NCI-H1092 (cell line): ENCODE results near the gene CNTN5.

Experiments used
- DNase-seq: peaks from one replicate; lab custom pipeline; 2025; lab: John Stamatoyannopoulos, UW

The CNTN5 gene

GRCh38 chr11:99170591-99170990 lies 149.8 kb downstream of the CNTN5 start:
- DNase-seq: no peak

- DNase-seq: no peak
These were observed 150.6 kb downstream of the CNTN5 start for GRCh38 chr11:99171330-99171729.

- DNase-seq: no peak
These were observed 155.7 kb downstream of the CNTN5 start for GRCh38 chr11:99176430-99176829.

GRCh38 chr11:99177446-99177845 lies 156.7 kb downstream of the CNTN5 start:
- DNase-seq: no peak

GRCh38 chr11:99184146-99184545 lies 163.4 kb downstream of the CNTN5 start:
- no peak for DNase-seq

GRCh38 chr11:99188221-99188620 lies 167.5 kb downstream of the CNTN5 start:
- DNase-seq: no peak

- DNase-seq: no peak
These were observed 172.0 kb downstream of the CNTN5 start for GRCh38 chr11:99192716-99193115.

GRCh38 chr11:99197477-99197876 lies 176.7 kb downstream of the CNTN5 start:
- DNase-seq: no peak

GRCh38 chr11:99198215-99198614 lies 177.5 kb downstream of the CNTN5 start:
- no peak for DNase-seq

GRCh38 chr11:99199341-99199740 lies 178.6 kb downstream of the CNTN5 start:
- no peak for DNase-seq

GRCh38 chr11:99200720-99201119 lies 180.0 kb downstream of the CNTN5 start:
- DNase-seq: no peak

- DNase-seq: no peak
These were observed 188.1 kb downstream of the CNTN5 start for GRCh38 chr11:99208813-99209212.

- DNase-seq: no peak
These were observed 208.8 kb downstream of the CNTN5 start for GRCh38 chr11:99229544-99229943.

GRCh38 chr11:99234534-99234933 lies 213.8 kb downstream of the CNTN5 start:
- DNase-seq: no peak

- DNase-seq: no peak
These were observed 217.7 kb downstream of the CNTN5 start for GRCh38 chr11:99238401-99238800.

- no peak for DNase-seq
These were observed 219.7 kb downstream of the CNTN5 start for GRCh38 chr11:99240192-99241030.

- no peak for DNase-seq
These were observed 220.3 kb downstream of the CNTN5 start for GRCh38 chr11:99241066-99241465.

- no peak for DNase-seq
These were observed 223.9 kb downstream of the CNTN5 start for GRCh38 chr11:99244613-99245012.

GRCh38 chr11:99246199-99246598 lies 225.4 kb downstream of the CNTN5 start:
- no peak for DNase-seq

GRCh38 chr11:99256614-99257013 lies 235.9 kb downstream of the CNTN5 start:
- DNase-seq: no peak

GRCh38 chr11:99257131-99257530 lies 236.4 kb downstream of the CNTN5 start:
- DNase-seq: no peak

- DNase-seq: no peak
These were observed 239.9 kb downstream of the CNTN5 start for GRCh38 chr11:99260696-99261095.

GRCh38 chr11:99268886-99269285 lies 248.1 kb downstream of the CNTN5 start:
- DNase-seq: no peak

GRCh38 chr11:99271527-99271926 lies 250.8 kb downstream of the CNTN5 start:
- DNase-seq: no peak
